ENCODE results near the gene INTS6L.
A peak's percentile ranks its signal among the peaks of the same experiment; 100 is the strongest.
"Not testable (repeated sequence)": the region's sequence is repeated elsewhere in the genome, so short reads cannot be mapped to it uniquely, and the experiment has no call there.

The INTS6L gene

GRCh38 chrX:135594049-135594448 lies 73.6 kb downstream of the INTS6L start:
- H3K27me3 ChIP-seq (replicated peaks; ENCODE audit: control insufficient read depth, insufficient read depth, low read length, poor library complexity, severe bottlenecking); DNase-seq; H3K4me3 ChIP-seq (ENCODE audit: insufficient read depth, low read depth, low read length, poor library complexity, severe bottlenecking); H3K27ac ChIP-seq (ENCODE audit: insufficient read depth, low read length, poor library complexity, severe bottlenecking); H3K4me1 ChIP-seq (ENCODE audit: control insufficient read depth, insufficient read depth, low read length, poor library complexity, severe bottlenecking); H3K9me3 ChIP-seq (ENCODE audit: control insufficient read depth, low read length); H3K36me3 ChIP-seq (ENCODE audit: control insufficient read depth, insufficient read depth, low read length): not testable (repeated sequence)

- H3K36me3 ChIP-seq (ENCODE audit: control insufficient read depth, insufficient read depth, low read length); DNase-seq; H3K9me3 ChIP-seq (ENCODE audit: control insufficient read depth, low read length); H3K27me3 ChIP-seq (replicated peaks; ENCODE audit: control insufficient read depth, insufficient read depth, low read length, poor library complexity, severe bottlenecking); H3K4me3 ChIP-seq (ENCODE audit: insufficient read depth, low read depth, low read length, poor library complexity, severe bottlenecking); H3K4me1 ChIP-seq (ENCODE audit: control insufficient read depth, insufficient read depth, low read length, poor library complexity, severe bottlenecking); H3K27ac ChIP-seq (ENCODE audit: insufficient read depth, low read length, poor library complexity, severe bottlenecking): not testable (repeated sequence)
These were observed 74.0 kb downstream of the INTS6L start for GRCh38 chrX:135594453-135594852.

- Histone ChIP-seq H3K9me3 (ENCODE audit: control insufficient read depth, low read length) (no peaks in the 10 kb centered on the region), H3K4me1 (ENCODE audit: control insufficient read depth, insufficient read depth, low read length, poor library complexity, severe bottlenecking) (no peaks in the 10 kb centered on the region), H3K27ac (ENCODE audit: insufficient read depth, low read length, poor library complexity, severe bottlenecking) (no peak overlapping the region), H3K4me3 (ENCODE audit: insufficient read depth, low read depth, low read length, poor library complexity, severe bottlenecking) (no peak overlapping the region), H3K36me3 (ENCODE audit: control insufficient read depth, insufficient read depth, low read length) (no peaks in the 10 kb centered on the region), H3K27me3 (replicated peaks; ENCODE audit: control insufficient read depth, insufficient read depth, low read length, poor library complexity, severe bottlenecking) (no peaks in the 10 kb centered on the region)
- no peak for DNase-seq
These were observed 75.1 kb downstream of the INTS6L start for GRCh38 chrX:135595543-135595942.

- H3K9me3 ChIP-seq (ENCODE audit: control insufficient read depth, low read length): no peaks in the 10 kb centered on the region
- peak in 2 of 3 donors; percentile 1 to 17 for DNase-seq
- H3K27ac ChIP-seq (ENCODE audit: insufficient read depth, low read length, poor library complexity, severe bottlenecking): no peak overlapping the region
- no peaks in the 10 kb centered on the region for H3K36me3 ChIP-seq (ENCODE audit: control insufficient read depth, insufficient read depth, low read length)
- H3K4me3 ChIP-seq (ENCODE audit: insufficient read depth, low read depth, low read length, poor library complexity, severe bottlenecking): no peak overlapping the region
- H3K27me3 ChIP-seq (replicated peaks; ENCODE audit: control insufficient read depth, insufficient read depth, low read length, poor library complexity, severe bottlenecking): no peaks in the 10 kb centered on the region
- no peaks in the 10 kb centered on the region for H3K4me1 ChIP-seq (ENCODE audit: control insufficient read depth, insufficient read depth, low read length, poor library complexity, severe bottlenecking)
These were observed 76.0 kb downstream of the INTS6L start for GRCh38 chrX:135596495-135596894.

- no peaks in the 10 kb centered on the region for H3K9me3 ChIP-seq (ENCODE audit: control insufficient read depth, low read length)
- no peak overlapping the region for H3K4me3 ChIP-seq (ENCODE audit: insufficient read depth, low read depth, low read length, poor library complexity, severe bottlenecking)
- no peak for DNase-seq
- no peaks in the 10 kb centered on the region for H3K4me1 ChIP-seq (ENCODE audit: control insufficient read depth, insufficient read depth, low read length, poor library complexity, severe bottlenecking)
- H3K36me3 ChIP-seq (ENCODE audit: control insufficient read depth, insufficient read depth, low read length): no peaks in the 10 kb centered on the region
- no peaks in the 10 kb centered on the region for H3K27me3 ChIP-seq (replicated peaks; ENCODE audit: control insufficient read depth, insufficient read depth, low read length, poor library complexity, severe bottlenecking)
- H3K27ac ChIP-seq (ENCODE audit: insufficient read depth, low read length, poor library complexity, severe bottlenecking): no peak overlapping the region
These were observed 85.4 kb downstream of the INTS6L start for GRCh38 chrX:135605906-135606305.

GRCh38 chrX:135624408-135625204 lies 104.1 kb downstream of the INTS6L start:
- DNase-seq; H3K4me3 ChIP-seq (ENCODE audit: insufficient read depth, low read depth, low read length, poor library complexity, severe bottlenecking); H3K27me3 ChIP-seq (replicated peaks; ENCODE audit: control insufficient read depth, insufficient read depth, low read length, poor library complexity, severe bottlenecking); H3K9me3 ChIP-seq (ENCODE audit: control insufficient read depth, low read length); H3K36me3 ChIP-seq (ENCODE audit: control insufficient read depth, insufficient read depth, low read length); H3K27ac ChIP-seq (ENCODE audit: insufficient read depth, low read length, poor library complexity, severe bottlenecking); H3K4me1 ChIP-seq (ENCODE audit: control insufficient read depth, insufficient read depth, low read length, poor library complexity, severe bottlenecking): not testable (repeated sequence)

- Histone ChIP-seq H3K9me3 (ENCODE audit: control insufficient read depth, low read length) (no peaks in the 10 kb centered on the region), H3K27me3 (replicated peaks; ENCODE audit: control insufficient read depth, insufficient read depth, low read length, poor library complexity, severe bottlenecking) (no peaks in the 10 kb centered on the region), H3K4me3 (ENCODE audit: insufficient read depth, low read depth, low read length, poor library complexity, severe bottlenecking) (no peak overlapping the region), H3K4me1 (ENCODE audit: control insufficient read depth, insufficient read depth, low read length, poor library complexity, severe bottlenecking) (no peaks in the 10 kb centered on the region), H3K27ac (ENCODE audit: insufficient read depth, low read length, poor library complexity, severe bottlenecking) (no peak overlapping the region), H3K36me3 (ENCODE audit: control insufficient read depth, insufficient read depth, low read length) (no peaks in the 10 kb centered on the region)
- DNase-seq: no peak
These were observed 105.5 kb downstream of the INTS6L start for GRCh38 chrX:135625995-135626394.

GRCh38 chrX:135629342-135629741 lies 108.9 kb downstream of the INTS6L start:
- DNase-seq: no peak
- H3K4me3 ChIP-seq (ENCODE audit: insufficient read depth, low read depth, low read length, poor library complexity, severe bottlenecking): no peak overlapping the region
- no peaks in the 10 kb centered on the region for H3K36me3 ChIP-seq (ENCODE audit: control insufficient read depth, insufficient read depth, low read length)
- H3K27ac ChIP-seq (ENCODE audit: insufficient read depth, low read length, poor library complexity, severe bottlenecking): no peak overlapping the region
- no peaks in the 10 kb centered on the region for H3K27me3 ChIP-seq (replicated peaks; ENCODE audit: control insufficient read depth, insufficient read depth, low read length, poor library complexity, severe bottlenecking)
- no peaks in the 10 kb centered on the region for H3K9me3 ChIP-seq (ENCODE audit: control insufficient read depth, low read length)
- no peaks in the 10 kb centered on the region for H3K4me1 ChIP-seq (ENCODE audit: control insufficient read depth, insufficient read depth, low read length, poor library complexity, severe bottlenecking)

Measured in effector memory CD4-positive, alpha-beta T cell (primary cell).